Measurements from ENCODE around the gene RYR1. TPM values are rescaled to one million over a fixed set of nuclear protein-coding genes. Genes with fewer than 3 reads are reported as not detected.

RYR1 gene
- total RNA-seq, 1 experiment from 2014 or later: not detected

- H3K9me2 ChIP-seq (replicated peaks; ENCODE audit: low read length): no peaks in the 10 kb centered on the region
- intact Hi-C loops (cut with micrococcal nuclease): no loop called here
- no peak for TF ChIP-seq EZH2 (IDR thresholded peaks at IDR 0.05; ENCODE audit: low read length, unreplicated experiment)
- TF ChIP-seq EZH2phosphoT487 (IDR thresholded peaks at IDR 0.05; ENCODE audit: borderline replicate concordance, low read length): no peak
- TF ChIP-seq, protein P1, sequence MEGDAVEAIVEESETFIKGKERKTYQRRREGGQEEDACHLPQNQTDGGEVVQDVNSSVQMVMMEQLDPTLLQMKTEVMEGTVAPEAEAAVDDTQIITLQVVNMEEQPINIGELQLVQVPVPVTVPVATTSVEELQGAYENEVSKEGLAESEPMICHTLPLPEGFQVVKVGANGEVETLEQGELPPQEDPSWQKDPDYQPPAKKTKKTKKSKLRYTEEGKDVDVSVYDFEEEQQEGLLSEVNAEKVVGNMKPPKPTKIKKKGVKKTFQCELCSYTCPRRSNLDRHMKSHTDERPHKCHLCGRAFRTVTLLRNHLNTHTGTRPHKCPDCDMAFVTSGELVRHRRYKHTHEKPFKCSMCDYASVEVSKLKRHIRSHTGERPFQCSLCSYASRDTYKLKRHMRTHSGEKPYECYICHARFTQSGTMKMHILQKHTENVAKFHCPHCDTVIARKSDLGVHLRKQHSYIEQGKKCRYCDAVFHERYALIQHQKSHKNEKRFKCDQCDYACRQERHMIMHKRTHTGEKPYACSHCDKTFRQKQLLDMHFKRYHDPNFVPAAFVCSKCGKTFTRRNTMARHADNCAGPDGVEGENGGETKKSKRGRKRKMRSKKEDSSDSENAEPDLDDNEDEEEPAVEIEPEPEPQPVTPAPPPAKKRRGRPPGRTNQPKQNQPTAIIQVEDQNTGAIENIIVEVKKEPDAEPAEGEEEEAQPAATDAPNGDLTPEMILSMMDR (conservative IDR thresholded peaks at IDR 0.05; ENCODE audit: low read depth, low read length): no peak
- no peaks in the 10 kb centered on the region for H3K9me3 ChIP-seq (ENCODE audit: low read length)
- H3K36me3 ChIP-seq (ENCODE audit: low read depth, low read length): no peaks in the 10 kb centered on the region
- no peaks in the 10 kb centered on the region for H3K79me2 ChIP-seq (ENCODE audit: low read length)
- no peak overlapping the region for H3K27ac ChIP-seq (ENCODE audit: low read length)
- ChIA-PET CTCF (no interaction called here), POLR2A (ENCODE audit: unreplicated experiment) (interaction anchor here (0.6 kb wide), 1 partner anchor 166 kb away, joined by 4 read pairs; the partner anchor contains the start of gene SPINT2)
- H3K4me1 ChIP-seq (ENCODE audit: insufficient read depth, low read length): no peaks in the 10 kb centered on the region
- no peak for DNase-seq
- H3K4me3 ChIP-seq (ENCODE audit: low read length): no peak overlapping the region
- H3F3A ChIP-seq (ENCODE audit: low read length, unreplicated experiment): no peaks in the 10 kb centered on the region
- H3K27me3 ChIP-seq (ENCODE audit: low read length): no peaks in the 10 kb centered on the region
- no peak for ATAC-seq
- no peak overlapping the region for H3K9ac ChIP-seq (ENCODE audit: low read length)
- H4K20me1 ChIP-seq (ENCODE audit: low read length): no peaks in the 10 kb centered on the region
- H2AFZ ChIP-seq (ENCODE audit: low read length): no peak overlapping the region
- BruUV-seq (replicated peaks): no TSS peak
- no peak overlapping the region for H3K4me2 ChIP-seq (ENCODE audit: low read length)
Measured at GRCh38 chr19:38429811-38430156, 3.7 kb upstream of the RYR1 start.

DNA sequence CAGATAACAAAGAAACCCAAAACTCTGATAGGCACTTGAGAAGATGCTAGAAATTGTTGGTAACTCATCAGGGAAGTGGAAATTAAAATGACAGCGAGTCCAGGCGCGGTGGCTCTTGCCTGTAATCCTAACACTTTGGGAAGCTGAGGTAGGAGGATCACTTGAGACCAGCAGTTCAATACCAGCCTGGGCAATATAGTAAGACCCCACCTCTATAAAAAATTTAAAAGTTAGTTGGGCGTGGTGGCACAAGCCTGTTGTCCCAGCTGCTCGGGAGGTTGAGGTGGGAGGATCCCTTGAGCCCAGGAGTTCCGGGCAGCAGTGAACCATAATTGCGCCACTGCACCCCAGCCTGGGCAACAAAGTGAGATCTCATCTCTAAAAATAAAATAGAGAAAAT is 2.6 kb upstream of the RYR1 start:
- intact Hi-C loops (cut with micrococcal nuclease): no loop called here
- Histone ChIP-seq H3K4me2 (ENCODE audit: low read length) (no peak overlapping the region), H3K36me3 (ENCODE audit: low read depth, low read length) (no peaks in the 10 kb centered on the region), H3K27ac (ENCODE audit: low read length) (no peak overlapping the region), H3K9me2 (replicated peaks; ENCODE audit: low read length) (no peaks in the 10 kb centered on the region), H3K4me3 (ENCODE audit: low read length) (no peak overlapping the region), H3K27me3 (ENCODE audit: low read length) (no peaks in the 10 kb centered on the region), H3F3A (ENCODE audit: low read length, unreplicated experiment) (no peaks in the 10 kb centered on the region), H3K79me2 (ENCODE audit: low read length) (no peaks in the 10 kb centered on the region), H3K9me3 (ENCODE audit: low read length) (no peaks in the 10 kb centered on the region), H4K20me1 (ENCODE audit: low read length) (no peaks in the 10 kb centered on the region), H3K4me1 (ENCODE audit: insufficient read depth, low read length) (no peaks in the 10 kb centered on the region), H3K9ac (ENCODE audit: low read length) (no peak overlapping the region), H2AFZ (ENCODE audit: low read length) (no peak overlapping the region)
- ATAC-seq (no peak), DNase-seq (no peak)
- ChIA-PET POLR2A (ENCODE audit: unreplicated experiment) (no interaction called here), CTCF (no interaction called here)
- BruUV-seq (replicated peaks): no TSS peak
- TF ChIP-seq, protein P1 (conservative IDR thresholded peaks at IDR 0.05; ENCODE audit: low read depth, low read length): no peak
- no peak for TF ChIP-seq EZH2phosphoT487 (IDR thresholded peaks at IDR 0.05; ENCODE audit: borderline replicate concordance, low read length)

- Histone ChIP-seq H3K9ac (ENCODE audit: low read length) (no peak overlapping the region), H3K27me3 (ENCODE audit: low read length) (no peaks in the 10 kb centered on the region), H2AFZ (ENCODE audit: low read length) (no peak overlapping the region), H3F3A (ENCODE audit: low read length, unreplicated experiment) (no peaks in the 10 kb centered on the region), H4K20me1 (ENCODE audit: low read length) (no peaks in the 10 kb centered on the region), H3K9me3 (ENCODE audit: low read length) (no peaks in the 10 kb centered on the region), H3K79me2 (ENCODE audit: low read length) (no peaks in the 10 kb centered on the region), H3K36me3 (ENCODE audit: low read depth, low read length) (no peaks in the 10 kb centered on the region), H3K27ac (ENCODE audit: low read length) (no peak overlapping the region), H3K4me2 (ENCODE audit: low read length) (no peak overlapping the region), H3K4me1 (ENCODE audit: insufficient read depth, low read length) (no peaks in the 10 kb centered on the region), H3K4me3 (ENCODE audit: low read length) (no peak overlapping the region), H3K9me2 (replicated peaks; ENCODE audit: low read length) (no peaks in the 10 kb centered on the region)
- ChIA-PET POLR2A (ENCODE audit: unreplicated experiment) (no interaction called here), CTCF (no interaction called here)
- ATAC-seq (no peak), DNase-seq (no peak)
- BruUV-seq (replicated peaks): no TSS peak
- TF ChIP-seq EZH2 (IDR thresholded peaks at IDR 0.05; ENCODE audit: low read length, unreplicated experiment): no peak
- TF ChIP-seq, protein P1 (conservative IDR thresholded peaks at IDR 0.05; ENCODE audit: low read depth, low read length): no peak
- no peak for TF ChIP-seq EZH2phosphoT487 (IDR thresholded peaks at IDR 0.05; ENCODE audit: borderline replicate concordance, low read length)
- intact Hi-C loops (cut with micrococcal nuclease): no loop called here
Measured at GRCh38 chr19:38434549-38435051, 1.1 kb downstream of the RYR1 start.

Data from PC-3 (cell line).